Activated B cell treated with CpG ODN at 0.5 μM for 24 hours (primary cell): ENCODE measurements around the gene ADAM12. TPM values are rescaled to one million over a fixed set of nuclear protein-coding genes. Genes with fewer than 3 reads are reported as not detected.

Source experiments
- ATAC-seq: fragments of 200-7000 bp; cut with Tn5 transposase; one replicate; pipeline ENCODE4 v1.10.0; 2021; ENCODE audit warnings: low read depth, mild to moderate bottlenecking, moderate library complexity
- CTCF ChIA-PET: fragments of 350-600 bp; sonication (Branson Sonifier 250); formaldehyde crosslinking; loops from one replicate; lab custom pipeline; 2021; ENCODE audit warnings: antibody characterized with exemption; lab: Charles Lee
- POLR2A ChIA-PET: fragments of 350-600 bp; sonication (Branson Sonifier 250); formaldehyde crosslinking; loops from one replicate; lab custom pipeline; 2021; ENCODE audit warnings: antibody characterized with exemption; lab: Charles Lee
- DNase-seq: peaks from one replicate; pipeline ENCODE4 v3.0.0; 2022
- H3K27ac Mint-ChIP-seq: one replicate; pipeline ENCODE4 v1.8.0; 2020; ENCODE audit warnings: mixed read lengths
- H3K27me3 Mint-ChIP-seq: one replicate; pipeline ENCODE4 v1.8.0; 2021; ENCODE audit warnings: mixed read lengths
- H3K36me3 Mint-ChIP-seq: one replicate; pipeline ENCODE4 v1.8.0; 2021; ENCODE audit warnings: low read depth, mixed read lengths
- H3K4me1 Mint-ChIP-seq: one replicate; pipeline ENCODE4 v1.8.0; 2021; ENCODE audit warnings: mixed read lengths
- H3K4me3 Mint-ChIP-seq: one replicate; pipeline ENCODE4 v1.8.0; 2020; ENCODE audit warnings: mild to moderate bottlenecking, mixed read lengths
- H3K9me3 Mint-ChIP-seq: one replicate; pipeline ENCODE4 v1.8.0; 2020; ENCODE audit warnings: mixed read lengths
- CTCF ChIP-seq: fragments of 200-600 bp; IDR thresholded peaks from one replicate; pipeline ENCODE4 v1.8.0; 2022; ENCODE audit warnings: antibody characterized with exemption, mild to moderate bottlenecking
- intact Hi-C: fragments of 100-400 bp; cut with micrococcal nuclease; formaldehyde crosslinking; loops from one replicate; pipeline ENCODE4 v1.15.1; 2024
- total RNA-seq: library from RNA; stranded (reverse); gene quantifications from 2 replicates; pipeline ENCODE4 v1.2.3, GENCODE V29; 2022

Gene ADAM12
- total RNA-seq, 1 donor from 2014 or later: 0.84 TPM

- no peaks in the 10 kb centered on the region for H3K36me3 Mint-ChIP-seq
- no peak for TF ChIP-seq CTCF
- H3K27ac Mint-ChIP-seq: no peak overlapping the region
- intact Hi-C loops: no loop called here
- CTCF ChIA-PET: no interaction called here
- POLR2A ChIA-PET: no interaction called here
- ATAC-seq: no peak
- no peaks in the 10 kb centered on the region for H3K4me1 Mint-ChIP-seq
- no peaks in the 10 kb centered on the region for H3K9me3 Mint-ChIP-seq
- no peak for DNase-seq
- H3K27me3 Mint-ChIP-seq: no peaks in the 10 kb centered on the region
- H3K4me3 Mint-ChIP-seq: no peak overlapping the region
Measured at GRCh38 chr10:126432507-126432906, 44.2 kb upstream of the ADAM12 start.

DNA sequence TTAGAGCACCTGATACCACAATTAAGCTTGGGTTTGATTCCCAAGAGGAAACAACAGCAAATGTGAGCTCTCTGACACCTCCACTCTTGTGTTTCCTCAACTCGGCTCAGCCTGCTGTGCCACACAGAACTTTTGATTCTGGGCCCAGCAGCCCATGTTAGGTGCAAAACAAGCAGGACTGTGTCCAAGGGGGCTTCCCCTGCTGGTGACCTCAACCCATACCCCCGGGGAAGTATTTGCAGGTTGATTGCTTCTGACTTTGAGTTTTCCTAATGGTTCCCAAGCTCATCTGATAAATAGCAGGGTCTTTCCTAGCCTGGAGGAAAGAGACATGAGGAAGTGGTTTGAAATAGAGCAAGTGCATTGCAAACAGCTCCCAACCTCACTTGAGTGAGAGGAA is 43.5 kb upstream of the ADAM12 start:
- CTCF ChIA-PET: no interaction called here
- TF ChIP-seq CTCF: no peak
- no peak for DNase-seq
- ATAC-seq: no peak
- Mint-ChIP-seq H3K36me3 (no peaks in the 10 kb centered on the region), H3K27ac (no peak overlapping the region), H3K27me3 (no peaks in the 10 kb centered on the region), H3K4me3 (no peak overlapping the region), H3K4me1 (no peaks in the 10 kb centered on the region), H3K9me3 (no peaks in the 10 kb centered on the region)
- POLR2A ChIA-PET: no interaction called here
- intact Hi-C loops: no loop called here

GRCh38 chr10:126430512-126430911 is 42.2 kb upstream of the ADAM12 start:
- intact Hi-C loops: no loop called here
- Mint-ChIP-seq H3K4me1 (no peaks in the 10 kb centered on the region), H3K4me3 (no peak overlapping the region), H3K27ac (no peak overlapping the region), H3K9me3 (no peaks in the 10 kb centered on the region), H3K36me3 (no peaks in the 10 kb centered on the region), H3K27me3 (no peaks in the 10 kb centered on the region)
- ChIA-PET POLR2A (no interaction called here), CTCF (no interaction called here)
- no peak for DNase-seq
- no peak for ATAC-seq
- TF ChIP-seq CTCF: no peak

- H3K4me3 Mint-ChIP-seq: no peak overlapping the region
- H3K27ac Mint-ChIP-seq: no peak overlapping the region
Measured at GRCh38 chr10:126429275-126429674, 41.0 kb upstream of the ADAM12 start.

GRCh38 chr10:126425489-126426065 is 37.3 kb upstream of the ADAM12 start:
- intact Hi-C loops: no loop called here
- Mint-ChIP-seq H3K27me3 (no peaks in the 10 kb centered on the region), H3K4me3 (no peak overlapping the region), H3K27ac (no peak overlapping the region), H3K36me3 (no peaks in the 10 kb centered on the region), H3K4me1 (no peaks in the 10 kb centered on the region), H3K9me3 (peaks cover 11% of the 10 kb centered on the region)
- CTCF ChIA-PET: no interaction called here
- POLR2A ChIA-PET: no interaction called here
- no peak for DNase-seq
- no peak for ATAC-seq
- no peak for TF ChIP-seq CTCF

More at GRCh38 chr10:126429275-126429674, 41.0 kb upstream of the ADAM12 start:
- CTCF ChIA-PET: no interaction called here
- DNase-seq: no peak
- POLR2A ChIA-PET: no interaction called here
- intact Hi-C loops: no loop called here
- Mint-ChIP-seq H3K4me1 (no peaks in the 10 kb centered on the region), H3K9me3 (peaks cover 2% of the 10 kb centered on the region), H3K27me3 (no peaks in the 10 kb centered on the region), H3K36me3 (no peaks in the 10 kb centered on the region)
- ATAC-seq: no peak
- TF ChIP-seq CTCF: no peak
